GM18868 (cell line): ENCODE measurements around the gene CACFD1.
"Not testable (repeated sequence)": the region's sequence is repeated elsewhere in the genome, so short reads cannot be mapped to it uniquely, and the experiment has no call there.

Experiments used
- ATAC-seq: cut with Tn5 transposase; IDR thresholded peaks from one replicate; pipeline ENCODE4 v1.9.1; 2021; ENCODE audit warnings: mild to moderate bottlenecking, moderate library complexity; ENCODE audit not compliant: unreplicated experiment

Gene CACFD1

DNA sequence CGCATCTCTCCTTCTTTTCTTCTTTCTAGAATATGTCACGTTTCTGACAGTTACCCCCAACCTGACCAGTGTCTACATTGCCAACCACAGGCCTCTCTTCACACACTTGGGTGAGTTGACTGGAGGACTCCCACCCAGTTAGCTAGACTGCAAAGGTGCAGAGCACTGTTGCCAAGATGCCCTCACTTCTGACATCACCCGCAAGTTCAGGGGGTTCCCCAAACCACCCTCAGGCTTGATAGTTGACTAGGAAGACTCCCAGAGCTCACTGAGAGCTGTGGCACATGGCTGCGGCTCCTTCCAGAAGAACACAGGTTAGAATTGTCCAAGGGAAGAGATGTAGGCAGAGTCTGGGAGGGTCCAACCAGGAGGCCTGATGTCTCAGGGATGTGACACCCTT, 20.4 kb upstream of the CACFD1 start:
- ATAC-seq, result no peak

DNA sequence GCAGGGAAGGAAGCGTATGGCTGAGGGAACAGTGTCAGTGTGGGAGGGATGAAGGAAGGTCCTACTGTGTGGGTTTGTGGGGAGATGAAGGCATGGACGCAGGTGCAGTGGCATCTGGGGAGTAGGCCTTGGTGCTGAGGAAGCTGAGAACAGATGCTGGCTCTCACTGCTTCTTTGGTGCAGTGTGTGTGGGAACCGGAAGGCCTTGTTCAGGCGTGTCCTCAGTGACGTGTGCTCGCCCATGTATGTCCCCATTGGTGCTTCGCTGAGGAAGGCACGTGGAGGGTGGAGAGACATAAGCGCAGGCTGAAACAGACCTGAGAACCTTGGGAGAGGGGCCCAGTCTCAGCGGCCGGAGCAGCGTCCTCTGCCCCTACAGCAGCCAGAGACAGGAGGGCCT, 18.9 kb upstream of the CACFD1 start:
- ATAC-seq, result peak; percentile 70

DNA sequence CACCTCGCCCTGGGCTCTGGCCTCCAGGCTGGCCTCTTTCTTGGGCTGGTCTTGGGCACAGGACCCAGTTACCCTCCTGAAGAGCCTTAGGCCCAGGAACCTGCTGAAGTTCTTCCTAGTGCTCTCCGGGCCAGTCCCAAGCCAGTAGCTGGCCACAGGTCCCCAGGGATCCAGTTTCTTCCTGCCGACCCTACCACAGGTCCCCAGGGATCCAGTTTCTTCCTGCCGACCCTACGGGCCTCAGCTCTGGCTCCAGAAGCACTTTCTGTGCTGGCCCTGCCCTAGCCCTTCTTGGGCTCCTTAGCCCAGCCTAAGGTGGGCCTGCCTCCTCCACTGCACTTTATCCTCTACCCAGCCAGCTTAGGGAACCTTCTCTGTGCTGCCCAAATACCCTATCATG, 18.2 kb upstream of the CACFD1 start:
- ATAC-seq, result no peak

DNA sequence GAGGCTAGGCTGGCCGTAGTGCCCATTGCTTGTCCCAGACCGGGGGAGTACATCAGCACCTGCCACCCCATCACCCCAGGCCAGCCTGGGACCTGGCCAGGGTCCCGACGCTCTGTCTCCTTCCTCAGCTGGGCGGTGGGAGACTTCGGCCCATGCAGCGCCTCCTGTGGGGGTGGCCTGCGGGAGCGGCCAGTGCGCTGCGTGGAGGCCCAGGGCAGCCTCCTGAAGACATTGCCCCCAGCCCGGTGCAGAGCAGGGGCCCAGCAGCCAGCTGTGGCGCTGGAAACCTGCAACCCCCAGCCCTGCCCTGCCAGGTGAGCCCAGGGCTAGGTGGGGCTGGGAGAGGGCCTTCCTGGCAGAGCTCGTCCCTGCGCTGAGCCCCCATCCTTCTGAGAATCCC, 16.5 kb upstream of the CACFD1 start:
- no peak for ATAC-seq

- ATAC-seq, result no peak
Measured at GRCh38 chr9:133443982-133444381, 15.8 kb upstream of the CACFD1 start.

- ATAC-seq, result no peak
Measured at GRCh38 chr9:133445293-133445969, 14.3 kb upstream of the CACFD1 start.

DNA sequence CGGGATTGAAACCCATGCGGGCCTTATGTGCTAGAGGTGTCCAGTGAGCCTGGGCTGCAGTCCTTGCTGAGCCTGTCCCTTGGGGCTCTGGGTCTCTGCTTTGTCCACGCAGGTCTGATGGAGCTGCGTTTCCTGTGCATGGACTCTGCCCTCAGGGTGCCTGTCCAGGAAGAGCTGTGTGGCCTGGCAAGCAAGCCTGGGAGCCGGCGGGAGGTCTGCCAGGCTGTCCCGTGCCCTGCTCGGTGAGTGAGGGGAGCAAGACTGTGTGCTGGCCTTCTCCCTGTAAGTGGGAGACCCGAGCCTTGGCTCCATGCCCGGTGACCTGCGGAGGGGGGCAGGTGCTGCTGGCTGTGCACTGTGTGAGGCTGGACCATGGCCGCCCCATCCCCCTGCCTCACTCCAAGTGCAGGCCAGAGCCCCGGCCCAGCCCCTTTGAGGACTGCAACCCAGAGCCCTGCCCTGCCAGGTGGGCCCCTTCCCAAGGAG, 11.2 kb upstream of the CACFD1 start:
- ATAC-seq, result no peak

- ATAC-seq, result no peak
Measured at GRCh38 chr9:133449760-133450159, 10.0 kb upstream of the CACFD1 start.

GRCh38 chr9:133451865-133452264, 7.9 kb upstream of the CACFD1 start:
- not testable (repeated sequence) for ATAC-seq

DNA sequence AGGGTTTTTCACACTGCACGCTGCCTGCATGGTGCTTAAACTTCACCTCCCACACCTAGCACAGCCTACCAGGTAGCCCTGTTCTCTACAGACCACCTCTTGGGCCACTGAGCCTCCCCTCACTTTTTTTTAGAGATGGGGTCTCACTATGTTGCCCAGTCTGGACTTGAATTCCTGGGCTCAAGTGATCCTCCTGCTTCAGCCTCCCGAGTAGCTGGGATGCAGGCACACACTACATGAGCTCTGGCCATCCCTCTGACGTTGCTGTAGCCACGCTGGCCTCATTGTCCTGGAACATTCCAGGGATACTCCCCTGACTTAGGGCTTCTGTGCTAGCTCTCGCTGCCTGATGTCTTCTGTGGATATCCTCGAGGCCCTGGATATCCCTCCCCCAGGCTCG, 7.2 kb upstream of the CACFD1 start:
- no peak for ATAC-seq

DNA sequence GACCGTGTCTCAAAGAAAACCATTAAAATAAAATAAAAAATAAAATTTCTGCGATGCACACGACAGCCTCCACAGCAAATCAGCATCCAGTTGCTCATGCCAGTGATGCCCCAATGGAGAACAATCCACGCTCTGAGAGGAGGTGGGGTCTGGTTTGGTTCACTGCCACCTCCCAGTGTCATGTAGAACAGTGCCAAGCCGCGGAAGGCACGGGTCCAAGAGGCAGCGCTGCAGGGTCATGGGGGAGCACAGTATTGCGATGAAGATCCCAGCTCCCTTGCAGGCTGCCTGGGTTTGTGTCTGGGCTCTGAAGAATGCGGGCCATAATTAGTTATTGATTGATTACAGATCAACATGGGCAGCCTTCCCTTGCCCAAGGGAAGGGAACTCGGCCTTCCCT, 6.1 kb upstream of the CACFD1 start:
- ATAC-seq, result no peak

- no peak for ATAC-seq
Measured at GRCh38 chr9:133454325-133454724, 5.5 kb upstream of the CACFD1 start.

DNA sequence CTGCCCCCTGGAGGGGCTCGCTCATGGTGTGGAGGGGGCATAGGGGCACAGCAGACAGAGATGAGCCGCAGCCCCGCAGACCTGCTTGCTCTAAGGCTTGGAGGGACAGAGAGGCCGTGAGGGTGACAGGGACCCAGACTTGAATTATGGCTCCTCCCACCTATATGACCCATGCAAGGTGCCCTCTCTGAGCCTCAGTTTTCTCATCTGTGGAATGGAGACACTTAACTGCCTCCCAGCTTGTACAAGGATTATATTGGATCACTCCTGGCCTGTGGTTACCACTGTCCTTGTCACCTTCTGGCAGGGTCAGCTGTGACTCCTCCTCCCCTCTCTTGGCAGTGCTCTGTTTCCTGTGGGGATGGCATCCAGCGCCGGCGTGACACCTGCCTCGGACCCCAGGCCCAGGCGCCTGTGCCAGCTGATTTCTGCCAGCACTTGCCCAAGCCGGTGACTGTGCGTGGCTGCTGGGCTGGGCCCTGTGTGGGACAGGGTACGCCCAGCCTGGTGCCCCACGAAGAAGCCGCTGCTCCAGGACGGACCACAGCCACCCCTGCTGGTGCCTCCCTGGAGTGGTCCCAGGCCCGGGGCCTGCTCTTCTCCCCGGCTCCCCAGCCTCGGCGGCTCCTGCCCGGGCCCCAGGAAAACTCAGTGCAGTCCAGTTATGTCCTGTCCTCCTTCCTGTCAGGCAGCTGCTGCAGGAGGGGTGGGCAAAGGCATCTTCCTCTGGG, 4.7 kb upstream of the CACFD1 start:
- no peak for ATAC-seq

- no peak for ATAC-seq
Measured at GRCh38 chr9:133455936-133456335, 3.8 kb upstream of the CACFD1 start.

- no peak for ATAC-seq
Measured at GRCh38 chr9:133456409-133456808, 3.4 kb upstream of the CACFD1 start.

DNA sequence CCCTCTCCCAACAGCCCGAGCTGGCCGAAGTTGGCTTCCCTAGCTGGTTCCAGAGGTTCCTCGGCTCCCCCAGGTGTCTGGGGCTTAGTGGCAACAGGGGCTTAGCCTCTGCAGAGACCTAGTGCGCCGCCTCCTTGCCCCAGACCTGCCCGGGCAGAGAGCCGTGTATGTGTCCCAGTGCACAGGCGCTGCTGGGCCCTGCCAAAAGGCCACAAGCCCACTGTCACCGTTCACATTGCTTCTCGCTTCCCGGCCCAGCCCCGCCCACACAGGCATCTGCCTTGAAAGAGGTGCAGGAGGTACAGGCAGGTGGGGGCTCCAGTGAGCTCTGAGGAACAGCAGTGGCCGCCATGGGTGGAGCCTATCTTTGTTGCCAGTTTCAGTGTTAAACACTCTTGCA, 2.5 kb upstream of the CACFD1 start:
- ATAC-seq, result no peak

GRCh38 chr9:133457748-133458147, 2.0 kb upstream of the CACFD1 start:
- ATAC-seq, result no peak

DNA sequence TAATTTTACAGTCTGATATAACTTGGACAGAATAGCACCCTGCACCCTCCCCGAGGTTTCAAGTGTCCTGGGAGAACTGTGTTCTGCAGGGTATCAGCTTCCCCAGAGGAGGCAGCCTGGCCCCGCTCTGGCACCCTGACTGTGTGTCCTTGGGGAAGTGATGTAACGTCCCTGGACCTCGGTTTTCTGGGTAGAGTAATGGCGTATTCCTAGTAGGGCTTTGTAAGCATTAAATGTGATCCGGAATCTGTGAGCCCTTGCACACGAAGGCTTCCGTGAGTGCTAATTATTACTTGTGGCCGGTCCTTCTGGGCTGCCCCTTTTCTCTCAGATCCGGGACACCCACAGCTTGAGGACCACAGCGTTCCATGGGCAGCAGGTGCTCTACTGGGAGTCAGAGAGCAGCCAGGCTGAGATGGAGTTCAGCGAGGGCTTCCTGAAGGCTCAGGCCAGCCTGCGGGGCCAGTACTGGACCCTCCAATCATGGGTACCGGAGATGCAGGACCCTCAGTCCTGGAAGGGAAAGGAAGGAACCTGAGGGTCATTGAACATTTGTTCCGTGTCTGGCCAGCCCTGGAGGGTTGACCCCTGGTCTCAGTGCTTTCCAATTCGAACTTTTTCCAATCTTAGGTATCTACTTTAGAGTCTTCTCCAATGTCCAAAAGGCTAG, 1.0 kb upstream of the CACFD1 start:
- ATAC-seq, result no peak

GRCh38 chr9:133460405-133461175, 812 bp downstream of the CACFD1 start:
- ATAC-seq, result peak; percentile 18

DNA sequence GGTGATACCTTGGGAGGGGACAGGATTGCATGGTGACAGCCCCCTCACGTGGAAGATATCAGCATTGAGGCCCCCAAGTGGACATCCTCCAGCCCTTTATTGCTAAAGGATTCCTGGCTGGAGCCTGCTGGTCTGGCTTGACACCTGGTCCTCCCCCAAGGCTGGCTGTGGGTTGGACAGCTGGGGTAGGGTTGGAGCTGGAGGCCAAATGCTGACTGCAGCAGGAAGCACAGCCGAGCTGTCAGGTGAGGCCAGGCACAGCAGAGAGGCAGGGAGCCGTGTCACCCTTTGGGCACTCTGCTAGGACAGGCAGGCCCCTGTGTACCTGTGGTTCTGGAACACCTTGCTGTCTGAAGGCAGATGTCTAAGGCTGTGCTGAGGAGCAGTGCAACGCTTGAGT, 2.2 kb downstream of the CACFD1 start:
- ATAC-seq, result no peak

- no peak for ATAC-seq
Measured at GRCh38 chr9:133463234-133463863, 3.6 kb downstream of the CACFD1 start.
